ENCODE data around the gene LIPA. TPM values are rescaled to one million over a fixed set of nuclear protein-coding genes. Genes with fewer than 3 reads are reported as not detected.
A peak's percentile ranks its signal among the peaks of the same experiment; 100 is the strongest.

Gene LIPA
- total RNA-seq, 1 donor from 2014 or later: 18.9 TPM

DNA sequence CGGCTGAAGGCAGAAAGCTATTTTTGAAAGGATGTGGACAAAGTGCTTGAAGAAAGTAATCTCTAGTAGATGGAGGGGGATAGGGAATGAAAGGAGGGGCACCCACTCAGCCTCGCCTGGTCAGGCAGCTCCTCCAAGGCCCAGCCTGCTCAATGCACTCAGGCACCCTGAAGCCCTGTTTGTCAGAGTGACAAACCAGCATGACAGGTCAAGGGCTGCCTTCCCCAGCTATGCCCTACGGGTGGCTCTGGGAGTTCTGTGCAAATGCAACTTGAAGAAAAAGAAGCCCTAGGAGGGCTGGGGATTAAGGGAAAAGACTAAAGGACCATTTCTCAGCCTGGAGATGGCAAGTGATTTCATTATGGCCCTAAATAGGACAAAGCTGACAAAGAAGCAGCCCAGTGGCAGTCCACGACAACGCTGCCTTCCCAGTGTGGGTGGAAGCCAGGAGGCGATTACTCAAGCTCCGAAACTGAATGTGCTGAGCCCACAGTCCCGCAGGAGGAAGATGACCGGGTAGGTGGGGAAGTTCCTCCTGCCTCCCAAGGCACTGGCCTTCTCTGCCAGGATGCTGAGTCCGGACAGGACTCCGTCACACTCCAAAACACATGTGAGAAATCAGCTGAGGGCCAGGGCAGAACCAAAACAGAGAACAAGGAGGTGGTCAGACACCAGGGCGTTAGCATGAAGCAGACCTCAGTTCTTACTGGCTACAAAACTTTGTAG is 16.3 kb downstream of the LIPA start:
- Histone ChIP-seq H3K27ac (no peak overlapping the region), H3K9ac (no peak overlapping the region), H3K36me3 (no peaks in the 10 kb centered on the region), H3K4me3 (no peak overlapping the region), H3K4me2 (peak overlapping the region; percentile 56), H3K9me3 (ENCODE audit: low read depth) (no peaks in the 10 kb centered on the region), H3F3A (ENCODE audit: low read depth) (peaks cover 16% of the 10 kb centered on the region), H3K79me2 (ENCODE audit: low read depth) (no peaks in the 10 kb centered on the region), H2AFZ (replicated peaks) (no peak overlapping the region), H3K4me1 (peaks cover 14% of the 10 kb centered on the region), H4K20me1 (ENCODE audit: low read depth) (peaks cover 3% of the 10 kb centered on the region), H3K27me3 (peaks cover 84% of the 10 kb centered on the region)
- peaks cover 22% of the 10 kb centered on the region for H3K4me1 Mint-ChIP-seq
- peak; percentile 47 for DNase-seq (ENCODE audit: low spot score)
- TF ChIP-seq, protein P1, sequence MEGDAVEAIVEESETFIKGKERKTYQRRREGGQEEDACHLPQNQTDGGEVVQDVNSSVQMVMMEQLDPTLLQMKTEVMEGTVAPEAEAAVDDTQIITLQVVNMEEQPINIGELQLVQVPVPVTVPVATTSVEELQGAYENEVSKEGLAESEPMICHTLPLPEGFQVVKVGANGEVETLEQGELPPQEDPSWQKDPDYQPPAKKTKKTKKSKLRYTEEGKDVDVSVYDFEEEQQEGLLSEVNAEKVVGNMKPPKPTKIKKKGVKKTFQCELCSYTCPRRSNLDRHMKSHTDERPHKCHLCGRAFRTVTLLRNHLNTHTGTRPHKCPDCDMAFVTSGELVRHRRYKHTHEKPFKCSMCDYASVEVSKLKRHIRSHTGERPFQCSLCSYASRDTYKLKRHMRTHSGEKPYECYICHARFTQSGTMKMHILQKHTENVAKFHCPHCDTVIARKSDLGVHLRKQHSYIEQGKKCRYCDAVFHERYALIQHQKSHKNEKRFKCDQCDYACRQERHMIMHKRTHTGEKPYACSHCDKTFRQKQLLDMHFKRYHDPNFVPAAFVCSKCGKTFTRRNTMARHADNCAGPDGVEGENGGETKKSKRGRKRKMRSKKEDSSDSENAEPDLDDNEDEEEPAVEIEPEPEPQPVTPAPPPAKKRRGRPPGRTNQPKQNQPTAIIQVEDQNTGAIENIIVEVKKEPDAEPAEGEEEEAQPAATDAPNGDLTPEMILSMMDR (IDR thresholded peaks at IDR 0.05): no peak
- TF ChIP-seq EZH2 (IDR thresholded peaks at IDR 0.05) (no peak), EZH2phosphoT487 (IDR thresholded peaks at IDR 0.05) (no peak)
- peaks cover 13% of the 10 kb centered on the region for H3K27me3 Mint-ChIP-seq (ENCODE audit: insufficient read depth, low read depth)
- H3K4me3 Mint-ChIP-seq: no peak overlapping the region
- H3K9me3 Mint-ChIP-seq: peaks cover 2% of the 10 kb centered on the region
- peaks cover 5% of the 10 kb centered on the region for H3K36me3 Mint-ChIP-seq
- H3K27ac Mint-ChIP-seq: peak overlapping the region; percentile 52

DNA sequence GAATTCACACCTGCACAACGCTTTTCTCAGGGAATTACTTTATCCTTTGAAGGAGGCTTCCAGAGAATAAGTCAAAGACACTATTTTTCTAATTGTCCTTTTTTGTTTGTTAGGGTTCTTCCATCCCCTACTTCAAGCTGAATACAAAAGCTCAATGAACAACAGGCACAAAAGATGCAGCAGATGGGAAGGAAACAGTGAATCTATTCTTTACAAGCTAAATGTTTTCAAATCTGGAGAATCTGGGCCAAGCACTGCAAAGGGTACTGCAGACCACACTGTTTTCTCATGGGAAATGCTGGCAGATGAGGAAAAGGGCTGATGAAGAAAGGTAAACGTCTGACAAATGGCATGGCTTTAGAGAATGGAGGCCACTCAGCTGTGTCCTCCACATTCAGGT is 18.5 kb downstream of the LIPA start:
- H4K20me1 ChIP-seq (ENCODE audit: low read depth): peaks cover 3% of the 10 kb centered on the region
- no peak overlapping the region for H2AFZ ChIP-seq (replicated peaks)
- H3K4me3 ChIP-seq: no peak overlapping the region
- peaks cover 14% of the 10 kb centered on the region for H3K4me1 ChIP-seq
- H3K9ac ChIP-seq: no peak overlapping the region
- DNase-seq (ENCODE audit: low spot score): no peak
- no peaks in the 10 kb centered on the region for H3K79me2 ChIP-seq (ENCODE audit: low read depth)
- H3K9me3 Mint-ChIP-seq: peaks cover 8% of the 10 kb centered on the region
- peaks cover 4% of the 10 kb centered on the region for H3K27me3 Mint-ChIP-seq (ENCODE audit: insufficient read depth, low read depth)
- H3K9me3 ChIP-seq (ENCODE audit: low read depth): no peaks in the 10 kb centered on the region
- TF ChIP-seq, protein P1 (IDR thresholded peaks at IDR 0.05): no peak
- TF ChIP-seq EZH2phosphoT487 (IDR thresholded peaks at IDR 0.05): no peak
- TF ChIP-seq EZH2 (IDR thresholded peaks at IDR 0.05): no peak
- peaks cover 4% of the 10 kb centered on the region for H3K36me3 Mint-ChIP-seq
- H3K27me3 ChIP-seq: peaks cover 62% of the 10 kb centered on the region
- H3K27ac Mint-ChIP-seq: no peak overlapping the region
- H3K36me3 ChIP-seq: no peaks in the 10 kb centered on the region
- H3K4me1 Mint-ChIP-seq: peaks cover 22% of the 10 kb centered on the region
- peaks cover 16% of the 10 kb centered on the region for H3F3A ChIP-seq (ENCODE audit: low read depth)
- no peak overlapping the region for H3K4me2 ChIP-seq
- H3K4me3 Mint-ChIP-seq: no peak overlapping the region
- H3K27ac ChIP-seq: no peak overlapping the region

DNA sequence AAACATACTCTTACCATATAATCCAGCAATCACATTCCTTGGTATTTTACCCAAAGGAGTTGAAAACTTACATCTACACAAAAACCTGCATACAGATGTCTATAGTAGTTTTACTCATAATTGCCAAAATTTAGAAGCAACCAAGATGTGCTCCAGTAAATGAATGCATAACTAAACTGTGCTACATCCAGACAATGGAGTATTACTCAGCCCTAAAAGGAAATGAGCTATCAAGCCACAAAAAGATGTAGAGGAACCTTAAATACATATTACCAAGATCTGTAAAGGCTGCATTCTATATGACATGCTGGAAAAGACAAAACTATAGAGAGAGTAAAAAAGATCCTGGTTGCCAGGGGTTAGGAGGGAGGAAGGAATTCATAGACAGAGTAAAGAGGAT is 22.6 kb downstream of the LIPA start:
- no peaks in the 10 kb centered on the region for H3F3A ChIP-seq (ENCODE audit: low read depth)
- H3K9ac ChIP-seq: no peak overlapping the region
- no peaks in the 10 kb centered on the region for H3K36me3 ChIP-seq
- no peaks in the 10 kb centered on the region for H4K20me1 ChIP-seq (ENCODE audit: low read depth)
- no peak overlapping the region for H2AFZ ChIP-seq (replicated peaks)
- no peak for DNase-seq (ENCODE audit: low spot score)
- H3K27me3 ChIP-seq: peaks cover 21% of the 10 kb centered on the region
- no peak overlapping the region for H3K4me2 ChIP-seq
- H3K4me1 ChIP-seq: peaks cover 11% of the 10 kb centered on the region
- H3K79me2 ChIP-seq (ENCODE audit: low read depth): no peaks in the 10 kb centered on the region
- H3K4me3 ChIP-seq: no peak overlapping the region
- H3K9me3 ChIP-seq (ENCODE audit: low read depth): peaks cover 4% of the 10 kb centered on the region
- Mint-ChIP-seq H3K4me3 (no peak overlapping the region), H3K36me3 (peaks cover 17% of the 10 kb centered on the region), H3K27me3 (ENCODE audit: insufficient read depth, low read depth) (peaks cover 4% of the 10 kb centered on the region), H3K27ac (no peak overlapping the region), H3K4me1 (peaks cover 20% of the 10 kb centered on the region), H3K9me3 (peaks cover 17% of the 10 kb centered on the region)
- no peak overlapping the region for H3K27ac ChIP-seq
- TF ChIP-seq EZH2phosphoT487 (IDR thresholded peaks at IDR 0.05): no peak
- TF ChIP-seq, protein P1 (IDR thresholded peaks at IDR 0.05): no peak
- no peak for TF ChIP-seq EZH2 (IDR thresholded peaks at IDR 0.05)
